ENCODE data around the gene DOLK. TPM values are rescaled to one million over a fixed set of nuclear protein-coding genes. Genes with fewer than 3 reads are reported as not detected.
A peak's percentile ranks its signal among the peaks of the same experiment; 100 is the strongest.

Gene DOLK
- total RNA-seq, 1 experiment from 2014 or later: 12.0 TPM

DNA sequence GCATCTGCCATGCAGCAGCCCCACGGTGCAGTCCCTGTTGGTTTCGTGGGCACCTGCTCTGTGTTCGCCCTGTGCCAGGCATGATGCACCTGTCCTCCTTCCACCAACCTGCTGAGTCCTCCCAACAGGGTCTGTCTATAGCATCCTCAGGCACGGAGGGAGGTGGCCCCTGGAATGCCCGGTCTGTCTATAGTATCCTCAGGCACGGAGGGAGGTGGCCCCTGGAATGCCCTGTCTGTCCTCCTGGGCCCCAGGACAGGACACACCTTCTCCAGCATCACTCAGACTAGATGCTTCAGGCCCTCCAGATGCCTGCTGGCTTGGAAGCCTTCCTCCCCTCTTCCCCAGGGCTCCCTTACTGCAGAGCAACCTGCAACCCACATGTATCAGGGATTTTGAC, 36.5 kb downstream of the DOLK start:
- H3K36me3 ChIP-seq (ENCODE audit: control insufficient read depth in 1 of 2, insufficient read depth in 2 of 2, low read length in 2 of 2): peaks cover 6 to 14% of the 10 kb centered on the region in 2 experiments; a peak in 3 of 4 replicates
- ATAC-seq: no peak
- CTCF ChIA-PET: no interaction called here
- H3K27me3 ChIP-seq (ENCODE audit: insufficient read depth, low read length): no peaks in the 10 kb centered on the region
- intact Hi-C loops (cut with micrococcal nuclease): no loop called here
- H3K9me3 ChIP-seq (ENCODE audit: control insufficient read depth in 1 of 2, insufficient read depth in 1 of 2, low read depth in 1 of 2, low read length in 2 of 2): no peaks in the 10 kb centered on the region
- peaks cover 14 to 32% of the 10 kb centered on the region in 2 experiments for H3K4me1 ChIP-seq (ENCODE audit: control insufficient read depth in 1 of 2, insufficient read depth in 2 of 2, low read length in 2 of 2)
- H3K4me2 ChIP-seq (ENCODE audit: low read length): peak overlapping the region; percentile 65; the same call in 1 of the 2 replicates
- no peak overlapping the region for H3K4me3 ChIP-seq (replicated peaks in 1 of 2; ENCODE audit: low read depth in 1 of 2, low read length in 2 of 2)
- H3K27ac ChIP-seq (ENCODE audit: low read depth, low read length): no peak overlapping the region
- peaks cover 17% of the 10 kb centered on the region; the same call in 1 of the 2 replicates for H3K79me2 ChIP-seq (ENCODE audit: insufficient read depth, low read length)
- H3K9me2 ChIP-seq (ENCODE audit: insufficient read depth): no peaks in the 10 kb centered on the region
- no peaks in the 10 kb centered on the region for H4K20me1 ChIP-seq (ENCODE audit: insufficient read depth)
- DNase-seq (ENCODE audit: low read depth, low spot score): no peak
- no peak for TF ChIP-seq RAD21 (IDR thresholded peaks at IDR 0.05; ENCODE audit: low read depth)
- TF ChIP-seq POLR2AphosphoS5 (IDR thresholded peaks at IDR 0.05; ENCODE audit: low read depth, low read length): no peak
- TF ChIP-seq, protein P1, sequence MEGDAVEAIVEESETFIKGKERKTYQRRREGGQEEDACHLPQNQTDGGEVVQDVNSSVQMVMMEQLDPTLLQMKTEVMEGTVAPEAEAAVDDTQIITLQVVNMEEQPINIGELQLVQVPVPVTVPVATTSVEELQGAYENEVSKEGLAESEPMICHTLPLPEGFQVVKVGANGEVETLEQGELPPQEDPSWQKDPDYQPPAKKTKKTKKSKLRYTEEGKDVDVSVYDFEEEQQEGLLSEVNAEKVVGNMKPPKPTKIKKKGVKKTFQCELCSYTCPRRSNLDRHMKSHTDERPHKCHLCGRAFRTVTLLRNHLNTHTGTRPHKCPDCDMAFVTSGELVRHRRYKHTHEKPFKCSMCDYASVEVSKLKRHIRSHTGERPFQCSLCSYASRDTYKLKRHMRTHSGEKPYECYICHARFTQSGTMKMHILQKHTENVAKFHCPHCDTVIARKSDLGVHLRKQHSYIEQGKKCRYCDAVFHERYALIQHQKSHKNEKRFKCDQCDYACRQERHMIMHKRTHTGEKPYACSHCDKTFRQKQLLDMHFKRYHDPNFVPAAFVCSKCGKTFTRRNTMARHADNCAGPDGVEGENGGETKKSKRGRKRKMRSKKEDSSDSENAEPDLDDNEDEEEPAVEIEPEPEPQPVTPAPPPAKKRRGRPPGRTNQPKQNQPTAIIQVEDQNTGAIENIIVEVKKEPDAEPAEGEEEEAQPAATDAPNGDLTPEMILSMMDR (IDR thresholded peaks at IDR 0.05 in 2 of 3, conservative IDR thresholded peaks at IDR 0.05 in 1 of 3; ENCODE audit: borderline replicate concordance in 1 of 3, insufficient read depth in 1 of 3, low read depth in 2 of 3, low read length in 2 of 3): no peak
- no peak for TF ChIP-seq SRF (IDR thresholded peaks at IDR 0.05; ENCODE audit: low read depth)
- RAD21 ChIA-PET (ENCODE audit: low non-redundant PET in 1 of 2, low total read pairs in 2 of 2, uncharacterized antibody in 2 of 2, unreplicated experiment in 2 of 2): no interaction called here
- POLR2A ChIA-PET: no interaction called here
- no peak overlapping the region for H2AFZ ChIP-seq (ENCODE audit: low read depth, low read length, poor library complexity, severe bottlenecking)
- H3K9ac ChIP-seq (ENCODE audit: low read length): no peak overlapping the region
- BruUV-seq (replicated peaks): no TSS peak

DNA sequence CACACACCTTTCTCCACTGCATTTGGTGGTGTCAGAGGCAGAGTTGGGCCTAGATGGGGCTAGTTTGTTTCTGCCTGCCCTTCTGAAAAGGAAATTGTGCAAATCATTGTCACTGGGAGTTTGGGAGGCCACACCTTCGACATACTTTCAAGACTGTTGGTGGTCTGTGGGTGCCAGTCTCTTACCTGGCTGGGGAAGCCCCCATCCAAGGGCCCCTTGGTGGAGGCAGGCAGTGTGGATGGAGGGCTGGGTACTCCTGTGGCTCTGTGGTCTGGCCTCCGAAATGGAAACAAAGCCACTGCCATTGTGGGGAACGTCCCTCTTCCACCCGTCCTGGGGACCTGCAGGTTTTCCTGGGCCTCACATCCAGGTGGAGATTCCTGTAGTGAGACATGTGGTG, 37.5 kb downstream of the DOLK start:
- H3K27ac ChIP-seq (ENCODE audit: low read depth, low read length): no peak overlapping the region
- CTCF ChIA-PET: no interaction called here

More for the DNA sequence above, 37.5 kb downstream of the DOLK start:
- H3K4me3 ChIP-seq (replicated peaks in 1 of 2; ENCODE audit: low read depth in 1 of 2, low read length in 2 of 2): no peak overlapping the region
- ChIA-PET RAD21 (ENCODE audit: low non-redundant PET in 1 of 2, low total read pairs in 2 of 2, uncharacterized antibody in 2 of 2, unreplicated experiment in 2 of 2) (no interaction called here), POLR2A (no interaction called here)
- no peaks in the 10 kb centered on the region for H4K20me1 ChIP-seq (ENCODE audit: insufficient read depth)
- intact Hi-C loops (cut with micrococcal nuclease): no loop called here
- no peaks in the 10 kb centered on the region for H3K9me3 ChIP-seq (ENCODE audit: control insufficient read depth in 1 of 2, insufficient read depth in 1 of 2, low read depth in 1 of 2, low read length in 2 of 2)
- no peaks in the 10 kb centered on the region for H3K27me3 ChIP-seq (ENCODE audit: insufficient read depth, low read length)
- no peaks in the 10 kb centered on the region for H3K9me2 ChIP-seq (ENCODE audit: insufficient read depth)
- no peak overlapping the region for H3K4me2 ChIP-seq (ENCODE audit: low read length)
- H3K4me1 ChIP-seq (ENCODE audit: control insufficient read depth in 1 of 2, insufficient read depth in 2 of 2, low read length in 2 of 2): peaks cover 14 to 32% of the 10 kb centered on the region in 2 experiments
- H2AFZ ChIP-seq (ENCODE audit: low read depth, low read length, poor library complexity, severe bottlenecking): no peak overlapping the region
- BruUV-seq (replicated peaks): no TSS peak
- H3K9ac ChIP-seq (ENCODE audit: low read length): no peak overlapping the region
- H3K36me3 ChIP-seq (ENCODE audit: control insufficient read depth in 1 of 2, insufficient read depth in 2 of 2, low read length in 2 of 2): peaks cover 6 to 14% of the 10 kb centered on the region in 2 experiments; a peak in 3 of 4 replicates
- TF ChIP-seq JUND (IDR thresholded peaks at IDR 0.05) (no peak), ZNF274 (IDR thresholded peaks at IDR 0.05; ENCODE audit: low read depth, low read length) (no peak), EGR1 (IDR thresholded peaks at IDR 0.05; ENCODE audit: low read depth) (no peak)
- TF ChIP-seq, protein P2, sequence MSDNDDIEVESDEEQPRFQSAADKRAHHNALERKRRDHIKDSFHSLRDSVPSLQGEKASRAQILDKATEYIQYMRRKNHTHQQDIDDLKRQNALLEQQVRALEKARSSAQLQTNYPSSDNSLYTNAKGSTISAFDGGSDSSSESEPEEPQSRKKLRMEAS (IDR thresholded peaks at IDR 0.05): no peak
- ATAC-seq: no peak
- peaks cover 15% of the 10 kb centered on the region; the same call in 1 of the 2 replicates for H3K79me2 ChIP-seq (ENCODE audit: insufficient read depth, low read length)
- DNase-seq (ENCODE audit: low read depth, low spot score): no peak
